Mesothelial cell of epicardium (in vitro differentiated cells): Measurements from ENCODE around the gene THSD4. TPM values are rescaled to one million over a fixed set of nuclear protein-coding genes. Genes with fewer than 3 reads are reported as not detected.

ENCODE experiments used
- DNase-seq, 2 experiments: peaks; one replicate each; pipeline ENCODE4 v3.0.0; 2021; ENCODE audit warnings: low spot score in 2 of 2; ENCODE audit not compliant: unreplicated experiment in 2 of 2
- H3K27ac Mint-ChIP-seq: 2 replicates; pipeline ENCODE4 v1.8.0; 2021; ENCODE audit warnings: mixed read lengths
- H3K27me3 Mint-ChIP-seq: 2 replicates; pipeline ENCODE4 v1.8.0; 2021; ENCODE audit warnings: low read depth, mixed read lengths
- H3K36me3 Mint-ChIP-seq: 2 replicates; pipeline ENCODE4 v1.8.0; 2021; ENCODE audit warnings: mixed read lengths
- H3K4me1 Mint-ChIP-seq: 2 replicates; pipeline ENCODE4 v1.8.0; 2021; ENCODE audit warnings: mixed read lengths
- H3K4me3 Mint-ChIP-seq: 2 replicates; pipeline ENCODE4 v1.8.0; 2021; ENCODE audit warnings: mild to moderate bottlenecking, moderate library complexity, mixed read lengths
- H3K9me3 Mint-ChIP-seq: 2 replicates; pipeline ENCODE4 v1.8.0; 2021; ENCODE audit warnings: mixed read lengths
- total RNA-seq: library from RNA; stranded (reverse); gene quantifications from 3 replicates; pipeline ENCODE4 v1.2.1, GENCODE V29; 2021
- TF ChIP-seq, protein P1 (sequence below): fragments of 200-600 bp; sonication (generic); IDR thresholded peaks from one replicate; pipeline ENCODE4 v1.5.0; 2021; ENCODE audit warnings: antibody characterized with exemption; ENCODE audit not compliant: unreplicated experiment

The THSD4 gene
- total RNA-seq, 1 donor from 2014 or later, result 93.9 TPM

DNA sequence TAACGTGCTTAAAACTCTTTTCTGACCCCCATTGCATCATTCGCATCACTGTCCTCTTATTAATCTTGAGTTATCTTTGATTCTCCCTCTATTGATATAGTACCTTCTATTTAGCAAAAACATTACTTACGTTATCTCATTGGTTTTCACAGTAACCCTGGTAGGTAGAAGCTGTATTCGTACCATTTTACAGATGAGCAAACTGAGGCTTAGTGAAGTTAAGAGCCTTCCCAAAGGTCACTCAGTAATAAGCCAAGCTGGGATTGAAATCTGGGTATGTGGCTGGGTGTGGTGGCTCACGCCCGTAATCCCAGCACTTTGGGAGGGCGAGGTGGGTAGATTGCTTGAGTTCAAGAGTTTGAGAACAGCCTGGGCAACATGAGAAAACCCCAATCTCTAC, 244.0 kb downstream of the THSD4 start:
- DNase-seq, result no peak
- H3K36me3 Mint-ChIP-seq, result no peaks in the 10 kb centered on the region
- H3K27ac Mint-ChIP-seq, result no peak overlapping the region
- H3K27me3 Mint-ChIP-seq, result no peaks in the 10 kb centered on the region
- no peaks in the 10 kb centered on the region for H3K9me3 Mint-ChIP-seq
- H3K4me3 Mint-ChIP-seq, result no peak overlapping the region
- peaks cover 36% of the 10 kb centered on the region for H3K4me1 Mint-ChIP-seq
- TF ChIP-seq, protein P1, sequence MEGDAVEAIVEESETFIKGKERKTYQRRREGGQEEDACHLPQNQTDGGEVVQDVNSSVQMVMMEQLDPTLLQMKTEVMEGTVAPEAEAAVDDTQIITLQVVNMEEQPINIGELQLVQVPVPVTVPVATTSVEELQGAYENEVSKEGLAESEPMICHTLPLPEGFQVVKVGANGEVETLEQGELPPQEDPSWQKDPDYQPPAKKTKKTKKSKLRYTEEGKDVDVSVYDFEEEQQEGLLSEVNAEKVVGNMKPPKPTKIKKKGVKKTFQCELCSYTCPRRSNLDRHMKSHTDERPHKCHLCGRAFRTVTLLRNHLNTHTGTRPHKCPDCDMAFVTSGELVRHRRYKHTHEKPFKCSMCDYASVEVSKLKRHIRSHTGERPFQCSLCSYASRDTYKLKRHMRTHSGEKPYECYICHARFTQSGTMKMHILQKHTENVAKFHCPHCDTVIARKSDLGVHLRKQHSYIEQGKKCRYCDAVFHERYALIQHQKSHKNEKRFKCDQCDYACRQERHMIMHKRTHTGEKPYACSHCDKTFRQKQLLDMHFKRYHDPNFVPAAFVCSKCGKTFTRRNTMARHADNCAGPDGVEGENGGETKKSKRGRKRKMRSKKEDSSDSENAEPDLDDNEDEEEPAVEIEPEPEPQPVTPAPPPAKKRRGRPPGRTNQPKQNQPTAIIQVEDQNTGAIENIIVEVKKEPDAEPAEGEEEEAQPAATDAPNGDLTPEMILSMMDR, result no peak

DNA sequence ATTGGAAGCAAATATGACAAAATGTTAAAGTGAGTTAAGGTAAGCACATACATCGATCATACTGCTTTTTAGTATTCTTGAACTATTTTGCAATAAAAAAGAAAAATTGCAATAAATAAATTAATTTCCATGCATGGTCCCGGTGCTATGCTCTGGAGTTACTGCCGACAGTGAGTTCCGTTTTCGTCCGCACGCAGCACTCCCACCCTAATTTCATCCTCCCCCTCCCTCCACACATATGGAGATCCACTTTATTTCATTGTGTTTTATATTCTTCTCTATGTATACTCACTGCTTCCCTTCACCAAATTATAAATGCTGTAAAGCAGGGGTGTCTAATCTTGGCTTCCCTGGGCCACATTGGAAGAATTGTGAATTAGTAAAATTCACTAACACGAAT, 247.3 kb downstream of the THSD4 start:
- no peaks in the 10 kb centered on the region for H3K9me3 Mint-ChIP-seq
- H3K4me3 Mint-ChIP-seq, result no peak overlapping the region
- TF ChIP-seq, protein P1, result no peak
- H3K27me3 Mint-ChIP-seq, result no peaks in the 10 kb centered on the region
- no peak overlapping the region for H3K27ac Mint-ChIP-seq
- H3K4me1 Mint-ChIP-seq, result peaks cover 28% of the 10 kb centered on the region
- H3K36me3 Mint-ChIP-seq, result peaks cover 12% of the 10 kb centered on the region
- DNase-seq, result no peak

DNA sequence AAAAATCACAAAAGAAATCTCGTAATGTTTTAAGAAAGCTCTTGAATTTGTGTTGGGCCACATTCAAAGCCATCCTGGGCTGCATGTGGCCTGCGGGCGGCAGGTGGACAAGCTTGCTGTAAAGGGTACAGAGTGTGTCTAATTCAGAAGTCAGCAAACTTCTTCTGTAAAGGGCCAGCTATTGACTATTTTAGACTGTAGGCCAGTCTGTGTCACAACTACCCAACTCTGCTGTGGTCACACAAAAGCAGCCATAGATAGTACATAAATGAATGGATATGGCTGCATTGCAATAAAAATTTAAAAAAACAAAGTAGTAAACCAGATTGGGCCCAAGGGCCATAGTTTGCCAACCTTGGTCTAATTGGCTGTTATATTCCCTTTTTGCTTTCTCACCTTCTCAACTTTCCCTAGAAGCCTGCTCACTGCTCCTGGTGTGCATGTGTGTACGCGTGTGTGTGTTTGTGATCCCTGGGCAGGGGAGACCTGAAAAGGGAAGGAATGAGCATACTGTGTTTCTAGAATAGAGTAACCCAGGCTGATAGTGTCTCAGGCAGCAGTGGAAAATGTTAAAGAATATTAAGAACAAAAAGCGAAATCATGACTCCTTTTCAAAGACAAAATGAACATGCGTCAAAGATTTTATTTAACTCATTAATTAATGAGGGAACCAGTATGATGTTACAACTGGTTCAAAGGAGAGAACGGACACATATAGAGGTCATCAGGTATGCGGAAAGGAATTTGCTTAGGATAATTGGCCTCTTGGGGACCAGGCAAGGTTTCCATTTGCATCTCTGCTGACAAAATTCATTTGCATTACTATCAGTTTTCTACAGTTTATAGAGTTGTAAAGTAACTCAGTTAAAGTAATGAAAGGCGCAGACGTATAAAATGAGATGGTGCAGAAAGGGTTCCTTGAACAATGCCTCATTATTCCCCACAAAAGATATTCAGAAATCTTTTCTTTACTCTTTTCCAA, 248.0 kb downstream of the THSD4 start:
- peaks cover 21% of the 10 kb centered on the region for H3K4me1 Mint-ChIP-seq
- no peak overlapping the region for H3K4me3 Mint-ChIP-seq
- DNase-seq, result no peak
- peaks cover 12% of the 10 kb centered on the region for H3K36me3 Mint-ChIP-seq
- no peaks in the 10 kb centered on the region for H3K9me3 Mint-ChIP-seq
- no peaks in the 10 kb centered on the region for H3K27me3 Mint-ChIP-seq
- H3K27ac Mint-ChIP-seq, result peak overlapping the region; percentile 22
- TF ChIP-seq, protein P1, result no peak

DNA sequence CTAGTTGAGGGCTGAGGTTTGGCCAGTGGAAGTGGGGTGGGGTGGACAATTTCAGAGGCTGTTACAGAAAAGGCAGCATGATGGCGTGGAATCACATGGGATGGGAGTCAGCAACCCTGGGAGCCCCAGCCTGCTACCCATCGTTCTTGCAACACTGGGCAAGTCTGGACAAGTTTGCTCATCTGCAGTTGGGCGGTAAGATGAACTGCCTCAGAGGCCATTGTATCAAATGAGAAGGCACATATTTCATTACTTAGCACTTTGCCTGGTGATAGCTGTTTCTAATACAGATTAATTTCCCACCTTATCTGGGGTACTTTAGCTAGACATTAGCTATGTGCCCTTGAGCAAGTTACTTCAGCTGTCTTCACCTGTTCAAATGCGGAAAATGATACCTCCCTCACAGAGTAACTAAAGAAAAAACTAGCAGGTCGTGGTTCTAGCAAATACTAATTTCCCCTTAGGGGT, 248.9 kb downstream of the THSD4 start:
- TF ChIP-seq, protein P1, result no peak
- no peak for DNase-seq
- Mint-ChIP-seq H3K4me3 (no peak overlapping the region), H3K4me1 (peaks cover 21% of the 10 kb centered on the region), H3K36me3 (peaks cover 12% of the 10 kb centered on the region), H3K27ac (peak overlapping the region; percentile 66), H3K27me3 (no peaks in the 10 kb centered on the region), H3K9me3 (no peaks in the 10 kb centered on the region)

DNA sequence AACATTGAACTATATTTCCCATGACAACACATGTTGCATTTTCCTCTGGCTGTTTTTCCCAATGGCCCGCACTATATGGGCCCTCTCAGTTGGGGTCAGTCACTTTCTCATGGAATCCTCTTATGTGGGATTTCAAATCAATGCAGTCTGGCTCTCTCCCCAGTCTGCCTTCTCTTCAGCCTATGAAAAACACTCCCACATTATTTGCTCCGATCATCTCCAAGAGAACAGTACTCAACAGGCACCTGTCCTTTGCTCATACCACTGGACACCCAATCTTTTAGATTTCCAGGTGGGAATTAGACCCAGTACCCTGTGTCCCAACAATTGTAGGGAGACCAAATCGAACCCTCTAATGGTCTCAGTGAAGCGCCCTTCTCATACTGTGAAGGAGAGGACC, 251.3 kb downstream of the THSD4 start:
- H3K4me1 Mint-ChIP-seq, result peaks cover 21% of the 10 kb centered on the region
- TF ChIP-seq, protein P1, result no peak
- DNase-seq, result no peak
- no peaks in the 10 kb centered on the region for H3K27me3 Mint-ChIP-seq
- H3K36me3 Mint-ChIP-seq, result peaks cover 23% of the 10 kb centered on the region
- no peak overlapping the region for H3K27ac Mint-ChIP-seq
- H3K9me3 Mint-ChIP-seq, result peaks cover 15% of the 10 kb centered on the region
- no peak overlapping the region for H3K4me3 Mint-ChIP-seq
